ENCODE results near the gene REP15. TPM values are rescaled to one million over a fixed set of nuclear protein-coding genes. Genes with fewer than 3 reads are reported as not detected.

The REP15 gene
- total RNA-seq, 1 experiment from 2014 or later, result 1.3 TPM

DNA sequence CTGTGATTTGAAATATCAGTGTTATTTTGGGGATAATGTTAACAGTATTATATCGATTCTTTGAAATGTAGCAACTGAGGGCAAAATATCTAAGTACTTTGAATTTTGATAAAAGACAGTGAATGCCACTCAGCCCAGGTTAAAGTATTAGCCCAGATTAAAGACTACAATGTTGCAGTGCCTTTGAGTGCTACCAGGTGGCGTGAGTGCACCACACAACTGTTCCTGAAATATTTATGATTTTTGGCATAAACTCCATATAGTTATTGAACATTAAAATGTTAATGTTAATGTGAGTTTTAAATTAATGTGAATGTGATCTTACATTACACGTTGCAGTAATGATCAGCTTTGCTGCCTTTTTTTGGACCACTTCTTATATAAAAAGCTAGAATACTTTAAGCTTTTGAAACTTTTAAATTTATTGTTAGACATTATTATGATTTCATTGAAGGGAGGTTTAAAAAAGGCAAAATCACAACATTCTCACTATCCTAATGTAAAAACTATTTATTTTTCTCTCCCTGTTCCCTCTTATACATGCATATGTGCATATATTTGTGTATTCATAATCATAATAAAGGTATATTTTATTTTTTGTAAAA, 36.9 kb downstream of the REP15 start:
- no CpG with 5 or more reads among the region's 3 CpGs for WGBS (ENCODE audit: extremely low coverage, insufficient read length, low lambda C conversion rate)
- H2AFZ ChIP-seq (ENCODE audit: low read length), result no peak overlapping the region
- H2BK5ac ChIP-seq (ENCODE audit: insufficient read length, low read length), result no peak overlapping the region
- no peaks in the 10 kb centered on the region for H3K79me2 ChIP-seq (ENCODE audit: insufficient read depth, low read length)
- TF ChIP-seq, protein P1, sequence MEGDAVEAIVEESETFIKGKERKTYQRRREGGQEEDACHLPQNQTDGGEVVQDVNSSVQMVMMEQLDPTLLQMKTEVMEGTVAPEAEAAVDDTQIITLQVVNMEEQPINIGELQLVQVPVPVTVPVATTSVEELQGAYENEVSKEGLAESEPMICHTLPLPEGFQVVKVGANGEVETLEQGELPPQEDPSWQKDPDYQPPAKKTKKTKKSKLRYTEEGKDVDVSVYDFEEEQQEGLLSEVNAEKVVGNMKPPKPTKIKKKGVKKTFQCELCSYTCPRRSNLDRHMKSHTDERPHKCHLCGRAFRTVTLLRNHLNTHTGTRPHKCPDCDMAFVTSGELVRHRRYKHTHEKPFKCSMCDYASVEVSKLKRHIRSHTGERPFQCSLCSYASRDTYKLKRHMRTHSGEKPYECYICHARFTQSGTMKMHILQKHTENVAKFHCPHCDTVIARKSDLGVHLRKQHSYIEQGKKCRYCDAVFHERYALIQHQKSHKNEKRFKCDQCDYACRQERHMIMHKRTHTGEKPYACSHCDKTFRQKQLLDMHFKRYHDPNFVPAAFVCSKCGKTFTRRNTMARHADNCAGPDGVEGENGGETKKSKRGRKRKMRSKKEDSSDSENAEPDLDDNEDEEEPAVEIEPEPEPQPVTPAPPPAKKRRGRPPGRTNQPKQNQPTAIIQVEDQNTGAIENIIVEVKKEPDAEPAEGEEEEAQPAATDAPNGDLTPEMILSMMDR (conservative IDR thresholded peaks at IDR 0.05), result peak; percentile 89
- Mint-ChIP-seq H3K36me3 (ENCODE audit: insufficient read depth in 1 of 3, low read depth in 3 of 3) (peaks cover 2 to 44% (median 34%) of the 10 kb centered on the region in 3 experiments; a peak in 6 of 7 replicates), H3K9me3 (no peaks in the 10 kb centered on the region), H3K4me3 (no peak overlapping the region), H3K27me3 (ENCODE audit: low read depth) (no peaks in the 10 kb centered on the region), H3K27ac (no peak overlapping the region), H3K4me1 (no peaks in the 10 kb centered on the region)
- H4K5ac ChIP-seq (ENCODE audit: insufficient read length, low read depth, low read length), result no peak overlapping the region
- no peak overlapping the region for H3K4me2 ChIP-seq (ENCODE audit: insufficient read depth, insufficient read length, low read length)
- H3K4ac ChIP-seq (ENCODE audit: low read depth, low read length), result no peak overlapping the region
- no peak overlapping the region for H3K23ac ChIP-seq (ENCODE audit: insufficient read length, low read depth, low read length)
- H3K4me1 ChIP-seq (ENCODE audit: insufficient read depth, low read length), result no peaks in the 10 kb centered on the region
- no peak overlapping the region for H3K18ac ChIP-seq (ENCODE audit: insufficient read length, low read depth, low read length)
- no peak overlapping the region for H3K14ac ChIP-seq (ENCODE audit: insufficient read depth, low read length)
- no peaks in the 10 kb centered on the region for H3K27me3 ChIP-seq (ENCODE audit: insufficient read depth, low read length)
- no peaks in the 10 kb centered on the region for H4K20me1 ChIP-seq (ENCODE audit: control insufficient read depth, insufficient read depth, insufficient read length)
- no peak for DNase-seq
- H3K56ac ChIP-seq (ENCODE audit: insufficient read length, low read depth, low read length), result no peak overlapping the region
- no peak overlapping the region for H2AK5ac ChIP-seq (ENCODE audit: insufficient read length, low read length)
- H2BK12ac ChIP-seq (ENCODE audit: insufficient read length, low read depth, low read length), result no peak overlapping the region
- no peak overlapping the region for H4K91ac ChIP-seq (ENCODE audit: insufficient read length, low read depth, low read length)
- no peaks in the 10 kb centered on the region for H3K23me2 ChIP-seq (ENCODE audit: insufficient read length, low read depth, low read length, poor library complexity, severe bottlenecking)
- H3K27ac ChIP-seq (ENCODE audit: insufficient read length, low read depth, low read length), result no peak overlapping the region
- H2BK120ac ChIP-seq (ENCODE audit: low read depth, low read length, poor library complexity, severe bottlenecking), result no peak overlapping the region
- no peak overlapping the region for H2BK20ac ChIP-seq (ENCODE audit: low read depth, low read length, poor library complexity, severe bottlenecking)
- H3T11ph ChIP-seq (ENCODE audit: low read length), result no peak overlapping the region
- no peak overlapping the region for H4K8ac ChIP-seq (replicated peaks; ENCODE audit: insufficient read length, low read depth, low read length)
- H3K9ac ChIP-seq (ENCODE audit: extremely low read depth, insufficient read length, low read length), result no peak overlapping the region
- no peaks in the 10 kb centered on the region for H3K9me3 ChIP-seq (ENCODE audit: control insufficient read depth, low read depth, low read length)
- H3K79me1 ChIP-seq (ENCODE audit: insufficient read depth, low read depth, low read length, poor library complexity, severe bottlenecking), result peaks cover 3% of the 10 kb centered on the region
- H2BK15ac ChIP-seq (ENCODE audit: low read depth, low read length), result no peak overlapping the region
